ENCODE results near the gene GADD45B.

GADD45B gene

GRCh38 chr19:2481466-2481865 lies 5.5 kb downstream of the GADD45B start:
- H3K4me3 ChIP-seq (ENCODE audit: low read depth, low read length): no peak overlapping the region
- TF ChIP-seq CTCF (IDR thresholded peaks at IDR 0.05; ENCODE audit: insufficient read depth, low read length, missing control alignments): no peak
- CTCF ChIA-PET: interaction anchor here (6.7 kb wide), 1 partner anchor 131 kb away, joined by 68 read pairs; no protein-coding TSS in a partner anchor
- POLR2A ChIA-PET: interaction anchor here (2.4 to 6.9 kb wide), 3 partner anchors 61 to 130 kb away, joined by 20 to 240 read pairs (median 32); no protein-coding TSS in a partner anchor
- DNase-seq (ENCODE audit: low read depth, low spot score): no peak

- POLR2A ChIA-PET: interaction anchor here (3.1 kb wide), 1 partner anchor 60 kb away, joined by 32 read pairs; no protein-coding TSS in a partner anchor
- no peak overlapping the region for H3K4me3 ChIP-seq (ENCODE audit: low read depth, low read length)
- CTCF ChIA-PET: no interaction called here
- DNase-seq (ENCODE audit: low read depth, low spot score): no peak
- TF ChIP-seq CTCF (IDR thresholded peaks at IDR 0.05; ENCODE audit: insufficient read depth, low read length, missing control alignments): no peak
Observed at GRCh38 chr19:2482354-2483038, 6.6 kb downstream of the GADD45B start.

GRCh38 chr19:2483084-2483483 lies 7.2 kb downstream of the GADD45B start:
- ChIA-PET POLR2A (no interaction called here), CTCF (no interaction called here)
- no peak for TF ChIP-seq CTCF (IDR thresholded peaks at IDR 0.05; ENCODE audit: insufficient read depth, low read length, missing control alignments)
- no peak overlapping the region for H3K4me3 ChIP-seq (ENCODE audit: low read depth, low read length)
- no peak for DNase-seq (ENCODE audit: low read depth, low spot score)

GRCh38 chr19:2483484-2484151 lies 7.7 kb downstream of the GADD45B start:
- DNase-seq (ENCODE audit: low read depth, low spot score): no peak
- ChIA-PET CTCF (interaction anchor here (1.0 kb wide), 1 partner anchor 128 kb away, joined by 4 read pairs; no protein-coding TSS in a partner anchor), POLR2A (interaction anchor here (1.3 kb wide), 1 partner anchor 8 kb away, joined by 9 read pairs; the partner anchor contains the start of gene GADD45B)
- TF ChIP-seq CTCF (IDR thresholded peaks at IDR 0.05; ENCODE audit: insufficient read depth, low read length, missing control alignments): no peak
- H3K4me3 ChIP-seq (ENCODE audit: low read depth, low read length): no peak overlapping the region

GRCh38 chr19:2484178-2484937 lies 8.4 kb downstream of the GADD45B start:
- CTCF ChIA-PET: interaction anchor here (0.7 to 1.0 kb wide), 2 partner anchors 127 to 130 kb away, joined by 3 to 4 read pairs; no protein-coding TSS in a partner anchor
- TF ChIP-seq CTCF (IDR thresholded peaks at IDR 0.05; ENCODE audit: insufficient read depth, low read length, missing control alignments): no peak

More at GRCh38 chr19:2484178-2484937, 8.4 kb downstream of the GADD45B start:
- H3K4me3 ChIP-seq (ENCODE audit: low read depth, low read length): no peak overlapping the region
- POLR2A ChIA-PET: interaction anchor here (1.3 kb wide), 1 partner anchor 8 kb away, joined by 9 read pairs; the partner anchor contains the start of gene GADD45B
- no peak for DNase-seq (ENCODE audit: low read depth, low spot score)
